Liver (tissue), 3 donors: ENCODE results near the gene HEPACAM.

Experiments used
- CTCF ChIP-seq: fragments of 150-350 bp; IDR thresholded peaks from 2 replicates; pipeline ENCODE4 v1.5.1; 2017; ENCODE audit warnings: improper control_type of control experiment, low read depth, low read length; ENCODE audit not compliant: missing input control
- GABPA ChIP-seq, 2 donors: IDR thresholded peaks in 1 of 2; conservative IDR thresholded peaks in 1 of 2; 2 replicates each; pipeline ENCODE4 v1.6.1; 2016; ENCODE audit warnings: antibody characterized with exemption in 2 of 2, mild to moderate bottlenecking in 1 of 2, moderate library complexity in 1 of 2
- NR2F2 ChIP-seq: IDR thresholded peaks from 2 replicates; pipeline ENCODE4 v1.6.1; 2016; ENCODE audit warnings: antibody characterized with exemption
- RAD21 ChIP-seq, 2 donors: IDR thresholded peaks; 2 replicates each; pipeline ENCODE4 v1.6.1; 2016; ENCODE audit warnings: antibody characterized with exemption in 2 of 2, mild to moderate bottlenecking in 2 of 2
- REST ChIP-seq: IDR thresholded peaks from 2 replicates; pipeline ENCODE4 v1.6.1; 2016; ENCODE audit warnings: antibody characterized with exemption, mild to moderate bottlenecking
- RXRA ChIP-seq, 2 donors: IDR thresholded peaks; 2 replicates each; pipeline ENCODE4 v1.6.1; 2017 to 2018; ENCODE audit warnings: antibody characterized with exemption in 2 of 2, mild to moderate bottlenecking in 1 of 2
- TAF1 ChIP-seq: conservative IDR thresholded peaks from 2 replicates; pipeline ENCODE4 v1.6.1; 2016; ENCODE audit warnings: antibody characterized with exemption, mild to moderate bottlenecking
- donor health status: healthy.
- donor health status: healthy.

DNA sequence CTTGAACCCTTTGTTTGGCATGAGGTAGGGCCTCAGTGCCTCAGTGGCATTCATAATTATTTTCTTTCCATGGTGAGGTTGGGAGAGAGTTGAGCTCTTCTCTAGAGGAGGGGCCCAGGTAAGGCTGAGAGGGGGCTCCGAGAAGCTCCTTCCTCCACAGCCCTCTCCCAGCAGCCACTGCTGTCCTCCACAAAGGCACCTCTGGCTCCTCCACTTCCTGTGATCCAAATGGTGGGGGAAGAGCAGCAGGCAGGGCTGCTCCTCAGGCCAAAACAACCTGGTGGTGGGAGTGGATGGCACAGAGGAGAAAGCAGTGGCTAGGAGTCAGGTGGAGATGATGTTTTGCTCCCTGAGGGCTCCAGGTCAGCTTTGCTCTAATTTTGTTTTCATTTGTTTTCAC lies 51.5 kb downstream of the HEPACAM start:
- no peak for TF ChIP-seq CTCF
- no peak for TF ChIP-seq GABPA (IDR thresholded peaks at IDR 0.05 in 1 of 2, conservative IDR thresholded peaks at IDR 0.05 in 1 of 2)
- no peak for TF ChIP-seq RXRA (IDR thresholded peaks at IDR 0.05)
- no peak for TF ChIP-seq REST
- TF ChIP-seq TAF1, result no peak
- no peak for TF ChIP-seq RAD21 (IDR thresholded peaks at IDR 0.05)
- no peak for TF ChIP-seq NR2F2
